ENCODE measurements around the gene ALOX15B. TPM values are rescaled to one million over a fixed set of nuclear protein-coding genes. Genes with fewer than 3 reads are reported as not detected.
A peak's percentile ranks its signal among the peaks of the same experiment; 100 is the strongest.

Gene ALOX15B
- total and polyA plus RNA-seq, 2 donors (not counting 1 experiment from before 2014, with no cell fraction given) = not detected

DNA sequence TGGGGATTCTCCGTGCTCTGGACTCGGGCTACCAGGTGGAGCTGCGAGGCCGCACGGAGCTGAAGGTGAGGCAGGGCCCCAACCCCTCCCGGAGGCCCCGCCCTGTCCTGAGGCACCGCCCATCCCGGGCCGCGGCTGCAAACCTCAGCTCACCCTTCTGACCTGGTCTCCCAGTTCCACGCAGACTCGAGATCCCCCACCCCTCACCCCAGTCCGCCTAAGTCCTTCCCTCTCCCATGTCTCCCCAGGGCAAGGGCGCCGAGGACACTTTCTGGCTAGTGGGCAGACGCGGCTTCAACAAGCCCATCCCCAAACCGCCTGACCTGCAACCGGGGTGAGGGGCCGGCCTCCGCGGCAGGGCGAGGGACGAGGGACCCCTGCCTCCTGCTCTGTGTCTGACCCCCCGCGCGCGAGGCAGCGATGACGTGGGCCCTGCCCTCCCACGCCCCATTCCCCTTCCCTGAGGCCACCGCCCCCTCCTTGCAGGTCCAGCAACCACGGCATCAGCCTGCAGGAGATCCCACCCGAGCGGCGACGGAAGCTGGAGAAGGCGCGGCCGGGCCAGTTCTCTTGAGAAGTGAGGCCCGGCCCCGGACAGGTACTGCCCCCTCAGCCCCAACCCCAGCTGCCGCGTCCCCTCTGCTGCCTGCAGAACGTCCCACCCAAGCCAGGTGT is 22.8 kb upstream of the ALOX15B start:
- peak in 1 of 2 donors; percentile 15 for DNase-seq (ENCODE audit: low read depth in 2 of 2)
- TF ChIP-seq EZH2 (IDR thresholded peaks at IDR 0.05; ENCODE audit: low read length, missing control alignments) = no peak
- TF ChIP-seq, protein P1, sequence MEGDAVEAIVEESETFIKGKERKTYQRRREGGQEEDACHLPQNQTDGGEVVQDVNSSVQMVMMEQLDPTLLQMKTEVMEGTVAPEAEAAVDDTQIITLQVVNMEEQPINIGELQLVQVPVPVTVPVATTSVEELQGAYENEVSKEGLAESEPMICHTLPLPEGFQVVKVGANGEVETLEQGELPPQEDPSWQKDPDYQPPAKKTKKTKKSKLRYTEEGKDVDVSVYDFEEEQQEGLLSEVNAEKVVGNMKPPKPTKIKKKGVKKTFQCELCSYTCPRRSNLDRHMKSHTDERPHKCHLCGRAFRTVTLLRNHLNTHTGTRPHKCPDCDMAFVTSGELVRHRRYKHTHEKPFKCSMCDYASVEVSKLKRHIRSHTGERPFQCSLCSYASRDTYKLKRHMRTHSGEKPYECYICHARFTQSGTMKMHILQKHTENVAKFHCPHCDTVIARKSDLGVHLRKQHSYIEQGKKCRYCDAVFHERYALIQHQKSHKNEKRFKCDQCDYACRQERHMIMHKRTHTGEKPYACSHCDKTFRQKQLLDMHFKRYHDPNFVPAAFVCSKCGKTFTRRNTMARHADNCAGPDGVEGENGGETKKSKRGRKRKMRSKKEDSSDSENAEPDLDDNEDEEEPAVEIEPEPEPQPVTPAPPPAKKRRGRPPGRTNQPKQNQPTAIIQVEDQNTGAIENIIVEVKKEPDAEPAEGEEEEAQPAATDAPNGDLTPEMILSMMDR (conservative IDR thresholded peaks at IDR 0.05 in 1 of 2, IDR thresholded peaks at IDR 0.05 in 1 of 2; ENCODE audit: low read depth in 1 of 2, low read length in 2 of 2) = no peak
- Histone ChIP-seq H3K4me3 (replicated peaks in 1 of 4; ENCODE audit: control extremely low read depth in 1 of 4, insufficient read depth in 1 of 4, low read depth in 3 of 4, low read length in 4 of 4) (peak overlapping the region in 2 of 4 experiments; percentile 10 to 20), H3K27me3 (ENCODE audit: control insufficient read depth, insufficient read depth, low read length) (peaks cover 18% of the 10 kb centered on the region), H3K79me2 (ENCODE audit: control insufficient read depth, insufficient read depth, low read length) (no peaks in the 10 kb centered on the region), H4K20me1 (ENCODE audit: control insufficient read depth, extremely low read depth, insufficient read depth, low read length) (no peaks in the 10 kb centered on the region), H3K36me3 (ENCODE audit: control insufficient read depth, insufficient read depth, low read length) (no peaks in the 10 kb centered on the region), H3K27ac (ENCODE audit: insufficient read depth, low read length) (no peak overlapping the region), H2AFZ (ENCODE audit: low read length) (no peak overlapping the region), H3K9ac (ENCODE audit: insufficient read depth, low read length) (no peak overlapping the region), H3K4me1 (ENCODE audit: control insufficient read depth, extremely low read depth, insufficient read depth, low read length) (no peaks in the 10 kb centered on the region), H3K9me3 (ENCODE audit: control insufficient read depth, insufficient read depth, low read depth, low read length) (no peaks in the 10 kb centered on the region), H3K4me2 (ENCODE audit: extremely low read depth, insufficient read depth, low read length) (peak overlapping the region; percentile 25)

DNA sequence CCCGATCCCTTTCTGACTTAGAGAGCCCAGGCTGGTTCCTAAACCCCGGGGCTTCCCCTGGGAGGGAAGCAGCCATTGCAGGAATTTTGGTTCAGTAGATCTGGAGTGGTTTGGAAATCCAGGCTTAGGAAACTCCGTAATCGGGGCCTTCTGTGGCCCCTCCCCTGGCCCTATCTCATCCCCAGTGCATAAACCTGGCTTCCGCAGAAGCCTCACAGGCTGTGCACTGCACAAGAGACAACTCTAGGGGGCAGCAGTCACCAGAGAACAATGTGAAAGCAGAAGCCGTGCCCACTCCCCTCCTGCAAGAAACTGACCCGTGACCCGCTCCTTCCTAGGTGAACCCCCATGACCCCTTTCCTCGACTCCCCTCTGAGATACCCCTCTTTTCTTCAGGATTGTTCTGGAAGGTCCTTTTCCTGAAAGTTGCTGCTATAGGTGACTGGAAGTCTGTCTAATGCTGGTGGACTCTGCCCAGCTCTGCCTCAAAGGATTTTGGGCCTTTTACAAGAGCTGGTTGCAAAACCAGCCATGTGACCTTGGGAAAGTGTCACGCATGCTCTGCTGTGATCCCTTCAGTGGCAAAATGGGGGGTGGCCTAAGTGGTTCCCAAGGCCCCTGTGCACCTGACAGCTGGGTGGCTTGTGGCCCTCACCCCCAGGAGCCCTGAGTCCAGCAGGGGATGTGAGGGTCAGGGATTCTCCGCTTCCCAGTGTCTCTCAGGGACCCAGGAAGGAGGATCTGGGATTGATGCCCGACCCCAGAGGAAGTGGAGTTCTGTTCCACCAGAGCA is 22.0 kb upstream of the ALOX15B start:
- no peaks in the 10 kb centered on the region for H4K20me1 ChIP-seq (ENCODE audit: control insufficient read depth, extremely low read depth, insufficient read depth, low read length)
- H3K79me2 ChIP-seq (ENCODE audit: control insufficient read depth, insufficient read depth, low read length) = no peaks in the 10 kb centered on the region
- H3K4me2 ChIP-seq (ENCODE audit: extremely low read depth, insufficient read depth, low read length) = no peak overlapping the region
- no peaks in the 10 kb centered on the region for H3K36me3 ChIP-seq (ENCODE audit: control insufficient read depth, insufficient read depth, low read length)
- H3K4me3 ChIP-seq (replicated peaks in 1 of 4; ENCODE audit: control extremely low read depth in 1 of 4, insufficient read depth in 1 of 4, low read depth in 3 of 4, low read length in 4 of 4) = peak overlapping the region in 2 of 4 experiments; percentile 7 to 20
- H2AFZ ChIP-seq (ENCODE audit: low read length) = no peak overlapping the region
- no peaks in the 10 kb centered on the region for H3K9me3 ChIP-seq (ENCODE audit: control insufficient read depth, insufficient read depth, low read depth, low read length)
- H3K4me1 ChIP-seq (ENCODE audit: control insufficient read depth, extremely low read depth, insufficient read depth, low read length) = no peaks in the 10 kb centered on the region
- no peak overlapping the region for H3K27ac ChIP-seq (ENCODE audit: insufficient read depth, low read length)
- DNase-seq (ENCODE audit: low read depth in 2 of 2) = peak in 1 of 2 donors; percentile 28
- TF ChIP-seq, protein P1 (conservative IDR thresholded peaks at IDR 0.05 in 1 of 2, IDR thresholded peaks at IDR 0.05 in 1 of 2; ENCODE audit: low read depth in 1 of 2, low read length in 2 of 2) = peak; percentile 21 to 68
- TF ChIP-seq EZH2 (IDR thresholded peaks at IDR 0.05; ENCODE audit: low read length, missing control alignments) = no peak
- no peak overlapping the region for H3K9ac ChIP-seq (ENCODE audit: insufficient read depth, low read length)
- H3K27me3 ChIP-seq (ENCODE audit: control insufficient read depth, insufficient read depth, low read length) = peaks cover 18% of the 10 kb centered on the region

DNA sequence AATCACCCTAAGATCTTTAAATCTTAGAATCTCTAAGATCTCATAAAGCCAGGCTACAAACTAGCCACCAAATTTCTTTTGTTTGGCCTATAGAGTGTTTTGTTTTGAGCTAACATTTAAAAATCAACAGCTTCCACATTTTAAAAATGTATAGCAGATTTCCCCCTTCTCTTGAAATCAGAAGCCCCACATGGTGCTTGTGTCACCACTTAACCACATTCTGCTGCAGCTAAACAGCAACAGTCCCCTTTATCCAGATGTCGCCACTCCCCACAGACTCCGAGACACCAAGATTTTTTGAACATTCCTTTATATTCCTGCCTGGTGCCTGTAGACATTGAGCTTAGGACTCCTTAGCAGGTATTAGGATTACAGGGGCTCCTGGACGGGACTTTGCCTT is 20.4 kb upstream of the ALOX15B start:
- Histone ChIP-seq H3K36me3 (ENCODE audit: control insufficient read depth, insufficient read depth, low read length) (no peaks in the 10 kb centered on the region), H3K9ac (ENCODE audit: insufficient read depth, low read length) (no peak overlapping the region), H4K20me1 (ENCODE audit: control insufficient read depth, extremely low read depth, insufficient read depth, low read length) (no peaks in the 10 kb centered on the region), H3K27me3 (ENCODE audit: control insufficient read depth, insufficient read depth, low read length) (peaks cover 18% of the 10 kb centered on the region), H3K4me1 (ENCODE audit: control insufficient read depth, extremely low read depth, insufficient read depth, low read length) (no peaks in the 10 kb centered on the region), H3K4me2 (ENCODE audit: extremely low read depth, insufficient read depth, low read length) (no peak overlapping the region), H3K9me3 (ENCODE audit: control insufficient read depth, insufficient read depth, low read depth, low read length) (no peaks in the 10 kb centered on the region), H3K27ac (ENCODE audit: insufficient read depth, low read length) (no peak overlapping the region), H2AFZ (ENCODE audit: low read length) (no peak overlapping the region), H3K79me2 (ENCODE audit: control insufficient read depth, insufficient read depth, low read length) (no peaks in the 10 kb centered on the region), H3K4me3 (replicated peaks in 1 of 4; ENCODE audit: control extremely low read depth in 1 of 4, insufficient read depth in 1 of 4, low read depth in 3 of 4, low read length in 4 of 4) (no peak overlapping the region)
- no peak for TF ChIP-seq EZH2 (IDR thresholded peaks at IDR 0.05; ENCODE audit: low read length, missing control alignments)
- TF ChIP-seq, protein P1 (conservative IDR thresholded peaks at IDR 0.05 in 1 of 2, IDR thresholded peaks at IDR 0.05 in 1 of 2; ENCODE audit: low read depth in 1 of 2, low read length in 2 of 2) = no peak
- no peak for DNase-seq (ENCODE audit: low read depth in 2 of 2)
